ENCODE data around the gene ZNF24.

Gene ZNF24

DNA sequence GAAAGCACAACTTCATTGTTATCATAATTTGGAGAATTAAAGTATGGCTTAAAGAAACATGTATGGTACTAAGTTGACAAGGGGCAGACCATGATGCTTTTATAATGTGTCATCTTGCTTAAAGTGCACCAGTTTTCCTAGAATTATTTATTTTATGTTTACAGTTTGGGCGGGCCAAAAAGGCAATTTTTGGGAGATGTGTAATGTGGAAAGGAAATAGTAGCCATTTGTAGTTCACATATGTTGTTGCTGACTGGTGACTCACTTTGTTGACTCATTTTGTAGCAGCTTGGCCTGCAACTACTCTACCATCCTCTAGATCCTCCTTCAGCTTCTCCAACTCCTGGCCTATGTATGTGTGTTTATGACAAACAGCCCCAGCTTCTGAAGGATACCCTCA is 61.9 kb downstream of the ZNF24 start:
- Histone ChIP-seq H3K4me2 (ENCODE audit: low read depth, low read length) (no peak overlapping the region), H3K4me3 (ENCODE audit: low read length) (no peak overlapping the region)

More for the DNA sequence above, 61.9 kb downstream of the ZNF24 start:
- H3K79me2 ChIP-seq (ENCODE audit: low read length), result no peaks in the 10 kb centered on the region
- H3K27ac ChIP-seq (ENCODE audit: low read length), result no peak overlapping the region
- H3K9ac ChIP-seq (ENCODE audit: low read length), result no peak overlapping the region
- no peaks in the 10 kb centered on the region for H3K4me1 ChIP-seq (ENCODE audit: low read length)
- no peaks in the 10 kb centered on the region for H4K20me1 ChIP-seq (ENCODE audit: insufficient read depth, low read length)
- H3F3A ChIP-seq (ENCODE audit: insufficient read depth, low read length), result no peaks in the 10 kb centered on the region
- no peak overlapping the region for H2AFZ ChIP-seq (ENCODE audit: low read length)
- no peaks in the 10 kb centered on the region for H3K36me3 ChIP-seq (replicated peaks; ENCODE audit: insufficient read depth, low read length)
- DNase-seq, result no peak
- H3K27me3 ChIP-seq (replicated peaks; ENCODE audit: insufficient read depth, low read length), result no peaks in the 10 kb centered on the region
- no peak for TF ChIP-seq EZH2 (optimal IDR thresholded peaks at IDR 0.05; ENCODE audit: low read depth, low read length)
- TF ChIP-seq EZH2phosphoT487 (IDR thresholded peaks at IDR 0.05; ENCODE audit: low read length), result no peak
- TF ChIP-seq, protein P1, sequence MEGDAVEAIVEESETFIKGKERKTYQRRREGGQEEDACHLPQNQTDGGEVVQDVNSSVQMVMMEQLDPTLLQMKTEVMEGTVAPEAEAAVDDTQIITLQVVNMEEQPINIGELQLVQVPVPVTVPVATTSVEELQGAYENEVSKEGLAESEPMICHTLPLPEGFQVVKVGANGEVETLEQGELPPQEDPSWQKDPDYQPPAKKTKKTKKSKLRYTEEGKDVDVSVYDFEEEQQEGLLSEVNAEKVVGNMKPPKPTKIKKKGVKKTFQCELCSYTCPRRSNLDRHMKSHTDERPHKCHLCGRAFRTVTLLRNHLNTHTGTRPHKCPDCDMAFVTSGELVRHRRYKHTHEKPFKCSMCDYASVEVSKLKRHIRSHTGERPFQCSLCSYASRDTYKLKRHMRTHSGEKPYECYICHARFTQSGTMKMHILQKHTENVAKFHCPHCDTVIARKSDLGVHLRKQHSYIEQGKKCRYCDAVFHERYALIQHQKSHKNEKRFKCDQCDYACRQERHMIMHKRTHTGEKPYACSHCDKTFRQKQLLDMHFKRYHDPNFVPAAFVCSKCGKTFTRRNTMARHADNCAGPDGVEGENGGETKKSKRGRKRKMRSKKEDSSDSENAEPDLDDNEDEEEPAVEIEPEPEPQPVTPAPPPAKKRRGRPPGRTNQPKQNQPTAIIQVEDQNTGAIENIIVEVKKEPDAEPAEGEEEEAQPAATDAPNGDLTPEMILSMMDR (IDR thresholded peaks at IDR 0.05; ENCODE audit: low read length), result no peak
- H3K9me2 ChIP-seq (replicated peaks; ENCODE audit: insufficient read depth, low read length), result no peaks in the 10 kb centered on the region
- no peaks in the 10 kb centered on the region for H3K9me3 ChIP-seq (replicated peaks; ENCODE audit: insufficient read depth, low read length)

All from MM.1S (cell line).